IPS DF 4.7 (cell line): ENCODE results near the gene FAM98C.
A peak's percentile ranks its signal among the peaks of the same experiment; 100 is the strongest.

Experiments used
- DNase-seq: peaks from one replicate; pipeline ENCODE4 v3.0.0-alpha.2; 2013; ENCODE audit warnings: low spot score; ENCODE audit errors: extremely low read depth

Gene FAM98C

DNA sequence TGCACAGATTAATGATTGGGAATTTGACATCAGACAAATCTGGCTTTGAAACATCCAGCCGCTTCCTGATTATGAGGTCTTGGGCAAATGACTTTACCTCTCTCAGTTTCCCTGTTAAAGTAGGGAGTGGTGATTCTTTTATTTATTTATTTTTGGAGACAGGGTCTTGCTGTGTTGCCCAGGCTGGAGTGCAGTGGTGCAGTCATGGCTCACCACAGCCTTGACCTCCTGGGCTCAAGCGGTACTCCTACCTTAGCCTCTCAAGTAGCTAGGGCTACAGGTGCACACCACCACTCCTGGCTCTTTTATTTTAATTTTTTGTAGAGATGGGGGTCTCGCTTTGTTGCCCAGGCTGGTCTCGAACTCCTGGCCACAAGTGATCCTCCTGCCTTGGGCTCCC is 25.8 kb upstream of the FAM98C start:
- no peak for DNase-seq

DNA sequence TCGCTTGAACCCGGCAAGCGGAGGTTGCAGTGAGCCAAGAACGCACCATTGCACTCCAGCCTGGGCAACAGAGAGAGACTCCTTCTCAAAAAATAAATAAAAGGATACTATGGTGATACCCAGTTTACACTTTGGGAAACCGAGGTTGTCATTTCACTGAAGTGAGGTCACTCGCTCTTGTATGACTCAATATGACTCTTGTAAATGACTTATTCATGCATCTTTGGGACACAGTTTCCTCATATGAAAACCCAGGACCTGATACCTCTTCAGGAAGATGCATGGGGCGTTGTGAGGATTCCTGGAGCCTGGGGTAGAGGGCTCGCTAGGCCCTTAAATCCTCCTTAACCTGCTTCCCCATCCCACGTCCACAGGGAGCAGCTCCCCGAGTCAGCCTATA is 24.0 kb upstream of the FAM98C start:
- no peak for DNase-seq

DNA sequence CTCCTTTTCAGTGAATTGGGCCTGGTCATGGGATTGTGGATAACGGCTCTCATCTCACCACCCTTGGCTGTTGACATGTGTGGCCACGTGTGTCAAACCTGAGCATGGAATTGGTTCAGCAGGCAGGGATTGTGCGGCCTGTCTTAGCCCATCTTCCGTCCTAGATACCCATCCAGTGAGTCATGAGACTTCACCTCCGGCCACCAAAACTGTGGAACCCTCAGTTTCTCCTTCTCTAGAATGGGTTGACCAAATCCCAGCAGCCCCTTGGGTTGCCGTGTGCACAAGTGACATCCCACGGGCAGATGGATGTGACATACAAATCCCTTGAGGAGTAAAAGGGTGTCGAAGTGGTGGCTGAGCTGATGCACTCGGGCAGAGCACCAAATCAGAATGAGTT is 21.8 kb upstream of the FAM98C start:
- DNase-seq, result no peak

DNA sequence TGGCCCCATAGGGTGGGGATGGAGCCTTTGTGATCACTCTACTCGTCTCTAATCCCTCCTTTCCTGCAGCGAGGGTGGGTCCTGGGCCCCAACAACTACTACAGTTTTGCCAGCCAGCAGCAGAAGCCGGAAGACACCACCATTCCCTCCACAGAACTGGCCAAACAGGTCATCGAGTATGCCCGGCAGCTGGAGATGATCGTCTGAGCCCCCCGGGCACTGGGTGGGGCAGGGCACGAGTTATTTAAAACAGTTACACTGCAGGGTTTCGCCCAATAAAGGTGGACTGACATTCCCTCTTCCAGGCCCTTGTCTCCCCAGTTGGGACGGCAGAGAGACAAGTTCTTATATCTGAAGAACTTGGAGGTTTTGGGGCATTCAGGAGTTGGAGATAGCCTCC is 19.7 kb upstream of the FAM98C start:
- no peak for DNase-seq

DNA sequence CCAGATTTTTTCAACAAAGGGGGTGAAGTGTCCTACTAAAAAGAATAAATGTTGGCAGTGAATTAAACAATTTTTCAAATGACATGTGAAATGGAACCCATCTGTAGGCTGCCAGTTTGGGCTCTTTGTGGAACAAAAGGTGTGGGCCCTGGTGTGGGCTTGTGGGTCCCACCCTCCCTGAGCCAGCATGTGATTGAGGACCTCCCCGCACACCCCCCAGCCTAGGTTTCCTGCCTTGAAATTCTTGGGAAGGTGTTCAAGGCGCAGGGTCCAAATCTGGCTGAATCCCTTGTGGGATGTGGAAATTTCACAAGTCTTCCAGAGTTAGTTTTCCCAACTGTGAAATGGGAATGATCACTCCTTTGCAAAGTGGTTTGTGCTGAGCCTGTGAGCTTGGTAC is 19.1 kb upstream of the FAM98C start:
- no peak for DNase-seq

DNA sequence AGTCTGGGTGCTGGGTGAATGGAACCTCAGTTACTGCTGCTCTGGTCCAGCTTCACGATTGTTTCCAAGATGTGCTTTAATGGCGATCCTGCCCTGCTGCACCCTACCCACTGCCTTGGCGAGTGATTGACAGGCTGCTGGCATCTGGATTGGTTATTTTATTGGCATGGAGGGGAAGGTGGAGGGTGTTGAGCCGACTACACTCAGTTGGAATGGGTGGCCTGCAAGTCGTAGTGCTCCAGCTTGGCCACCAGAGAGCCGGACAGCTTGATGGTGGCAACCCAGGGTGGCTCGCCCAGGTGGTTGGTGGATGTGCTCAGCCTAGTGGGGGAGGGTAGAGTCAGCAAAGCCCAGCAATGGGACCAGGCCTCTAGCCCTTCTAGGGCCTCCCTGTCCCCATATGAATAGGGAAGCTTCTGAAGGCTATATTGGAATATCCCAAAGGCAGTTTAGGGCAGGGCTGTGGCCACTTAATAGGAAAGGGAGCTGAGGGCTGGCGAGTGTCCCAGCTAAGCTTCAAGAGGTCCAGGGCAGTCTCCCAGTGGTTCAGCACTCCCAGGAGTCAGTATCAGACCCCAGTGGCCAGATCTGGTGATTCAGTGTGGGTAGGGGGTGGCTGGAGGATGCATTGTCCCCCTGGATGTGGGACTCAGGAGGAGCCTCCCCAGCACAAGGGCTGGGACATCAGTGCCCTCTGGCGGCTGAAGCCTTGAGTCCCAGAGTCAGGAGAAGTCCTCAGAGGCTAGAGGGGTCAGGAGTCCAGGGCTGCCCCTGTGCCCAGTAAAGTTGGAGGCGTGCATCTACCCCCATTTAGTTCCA is 18.5 kb upstream of the FAM98C start:
- no peak for DNase-seq

DNA sequence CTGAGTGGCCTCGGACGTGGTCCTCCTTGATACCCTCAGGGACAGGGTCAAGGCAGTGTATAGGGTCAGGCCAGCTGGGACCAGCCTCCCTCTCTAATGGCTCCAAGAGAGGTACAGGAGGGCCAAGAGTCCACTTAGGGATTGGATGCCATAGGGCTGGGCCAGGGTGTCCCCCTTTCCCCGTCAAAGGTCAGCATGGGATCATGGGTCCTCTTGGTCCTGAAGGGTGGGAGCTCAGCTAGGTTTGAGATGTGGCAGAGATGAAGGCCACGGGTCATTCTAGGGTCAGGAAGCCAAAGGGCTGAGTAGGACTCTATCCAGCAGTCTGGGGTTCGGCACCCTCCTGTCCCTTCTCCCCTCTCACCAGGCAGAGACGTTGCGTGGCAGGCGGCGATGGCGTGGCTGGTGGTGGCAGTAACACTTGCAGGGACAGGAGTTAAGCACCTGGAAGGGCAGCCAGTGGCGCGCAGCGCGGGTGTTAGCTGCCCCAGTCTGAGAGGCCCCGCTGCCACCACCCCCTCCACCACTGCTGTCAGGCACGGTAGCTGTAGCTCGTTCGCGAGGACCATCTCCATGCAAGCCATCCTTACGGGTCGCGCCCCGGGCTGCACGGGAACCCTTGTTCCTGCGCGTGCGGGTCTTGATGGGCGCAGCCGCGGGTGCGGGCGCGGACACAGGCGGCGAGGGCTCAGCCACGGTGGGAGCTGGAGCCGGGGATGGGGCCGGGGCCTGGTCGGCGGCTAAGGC is 17.7 kb upstream of the FAM98C start:
- DNase-seq, result no peak

DNA sequence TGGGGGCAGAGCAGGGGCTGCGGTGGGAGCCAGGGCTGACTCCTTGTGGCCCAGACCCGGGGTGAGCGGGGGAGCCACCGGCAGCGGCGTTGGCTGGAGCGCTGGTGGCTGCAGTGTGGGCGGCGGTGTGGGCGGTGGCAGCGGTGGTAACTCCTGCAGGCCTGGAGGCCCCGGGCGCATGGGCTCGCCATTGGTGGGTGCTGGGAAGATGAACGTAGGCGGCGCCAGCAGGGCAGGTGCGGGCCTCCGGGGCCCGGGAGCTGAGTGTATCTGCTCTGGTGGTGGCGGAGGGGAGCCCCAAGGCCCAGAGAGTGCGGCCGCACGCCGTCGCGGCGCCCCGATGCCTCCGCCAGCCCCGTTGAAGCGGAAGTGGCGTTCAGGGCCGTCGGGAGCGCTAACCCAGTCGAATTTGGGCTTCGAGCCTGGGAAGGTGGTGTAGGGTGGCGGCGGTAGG is 17.1 kb upstream of the FAM98C start:
- DNase-seq, result no peak

DNA sequence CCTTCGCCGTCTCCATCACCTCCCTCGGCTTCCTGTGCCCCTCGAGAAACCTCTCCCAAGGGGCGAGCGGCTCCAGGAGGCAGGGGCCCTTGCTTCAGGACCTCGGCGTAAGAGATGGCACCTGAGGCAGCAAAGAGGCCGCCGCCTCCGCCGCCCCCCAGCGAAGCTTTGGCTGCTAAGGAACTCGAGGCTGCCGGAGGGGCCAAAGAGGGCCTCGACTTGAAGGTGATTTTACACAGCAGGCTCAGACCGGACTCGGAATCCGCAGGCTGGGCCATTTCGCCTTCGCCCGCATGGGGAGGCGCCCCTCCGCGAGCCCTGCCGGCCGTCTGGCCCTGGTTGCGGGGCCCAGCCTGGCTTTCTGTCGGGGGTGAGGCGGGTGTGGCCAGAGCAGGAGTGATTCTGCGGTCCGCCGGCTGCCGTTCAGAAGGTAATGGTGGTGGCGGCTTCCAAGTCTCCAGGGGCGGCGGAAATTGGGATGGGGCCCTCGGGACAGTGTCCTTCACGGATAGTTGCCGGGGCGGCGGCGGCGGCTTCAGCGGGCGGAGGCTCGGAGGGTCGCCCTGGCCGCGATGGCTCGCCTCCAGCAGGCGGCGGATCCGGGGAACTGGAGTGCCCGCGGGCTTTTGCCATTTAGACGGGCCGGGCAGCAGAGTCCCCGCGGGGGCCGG is 16.5 kb upstream of the FAM98C start:
- DNase-seq, result no peak

DNA sequence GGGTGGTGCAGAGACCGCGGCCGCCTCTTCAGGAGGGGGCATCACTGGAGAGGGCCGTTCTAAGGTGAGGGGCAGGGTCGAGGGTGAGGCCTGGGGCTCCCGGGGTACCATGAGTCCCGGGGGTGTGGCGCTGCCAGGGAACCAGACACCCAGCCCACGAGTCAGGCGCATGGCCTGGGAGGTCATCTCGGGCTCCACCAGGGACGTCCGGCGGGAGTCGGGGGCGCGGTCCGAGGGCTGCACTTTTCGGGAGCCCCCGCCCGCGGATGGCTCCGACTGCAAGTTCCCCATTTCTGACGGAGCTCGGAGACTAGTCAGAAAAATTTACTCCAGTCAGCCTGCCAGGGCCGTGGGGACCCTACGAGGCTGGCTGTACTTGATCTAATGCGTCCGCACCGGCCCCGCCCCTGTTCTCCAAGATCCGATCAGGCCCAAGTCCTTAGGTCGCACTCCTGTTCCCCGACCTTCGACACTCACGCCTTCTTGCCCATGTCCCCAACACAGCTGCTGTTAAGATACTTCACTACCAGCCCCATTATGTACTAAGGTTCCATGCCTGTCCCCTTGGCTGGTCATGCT is 15.8 kb upstream of the FAM98C start:
- no peak for DNase-seq

DNA sequence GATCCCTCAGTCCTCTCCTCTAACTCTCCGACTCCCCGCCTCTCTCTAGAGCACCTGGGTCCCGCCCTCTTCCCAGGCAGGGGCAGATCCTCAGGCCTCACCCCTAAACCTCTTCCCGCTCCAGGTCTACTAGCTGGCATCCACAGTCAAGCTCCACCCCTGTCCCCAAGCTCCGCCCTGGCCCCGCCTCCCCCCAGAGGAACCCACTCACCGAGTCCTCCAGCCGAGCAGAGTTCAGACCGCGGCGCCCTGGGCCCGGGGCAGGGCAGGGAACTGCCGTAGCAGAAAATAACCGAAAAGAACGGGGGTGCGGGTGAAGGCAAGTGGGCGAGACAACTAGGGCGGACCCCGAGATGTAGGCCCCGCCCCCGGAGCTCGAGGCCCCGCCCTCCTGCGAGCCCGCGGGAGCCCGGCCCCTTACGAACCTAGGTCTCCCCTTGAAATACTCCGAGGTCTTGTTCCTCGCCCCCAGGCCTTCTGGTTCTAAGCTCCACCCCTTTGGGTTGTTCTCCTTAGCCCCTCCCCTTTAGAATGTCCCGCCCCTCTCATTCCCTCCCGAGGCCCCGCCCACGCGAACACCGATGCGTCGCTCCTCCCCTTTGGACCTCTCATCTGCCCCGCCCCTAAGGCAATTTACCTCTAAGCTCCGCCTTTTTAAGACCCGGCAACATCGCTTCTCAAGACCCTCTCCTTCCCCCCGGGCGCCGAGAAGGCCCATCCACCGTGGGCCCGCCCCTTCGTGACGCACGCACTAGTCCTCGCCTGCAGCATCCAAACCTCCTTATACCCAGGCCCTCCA is 15.1 kb upstream of the FAM98C start, which contains the start of gene GGN:
GGN (minus strand) TSS at position 485 of the 799 bp plus-strand sequence. CDS start 773 bp downstream, outside the sequence.
- DNase-seq, result peak; percentile 90

DNA sequence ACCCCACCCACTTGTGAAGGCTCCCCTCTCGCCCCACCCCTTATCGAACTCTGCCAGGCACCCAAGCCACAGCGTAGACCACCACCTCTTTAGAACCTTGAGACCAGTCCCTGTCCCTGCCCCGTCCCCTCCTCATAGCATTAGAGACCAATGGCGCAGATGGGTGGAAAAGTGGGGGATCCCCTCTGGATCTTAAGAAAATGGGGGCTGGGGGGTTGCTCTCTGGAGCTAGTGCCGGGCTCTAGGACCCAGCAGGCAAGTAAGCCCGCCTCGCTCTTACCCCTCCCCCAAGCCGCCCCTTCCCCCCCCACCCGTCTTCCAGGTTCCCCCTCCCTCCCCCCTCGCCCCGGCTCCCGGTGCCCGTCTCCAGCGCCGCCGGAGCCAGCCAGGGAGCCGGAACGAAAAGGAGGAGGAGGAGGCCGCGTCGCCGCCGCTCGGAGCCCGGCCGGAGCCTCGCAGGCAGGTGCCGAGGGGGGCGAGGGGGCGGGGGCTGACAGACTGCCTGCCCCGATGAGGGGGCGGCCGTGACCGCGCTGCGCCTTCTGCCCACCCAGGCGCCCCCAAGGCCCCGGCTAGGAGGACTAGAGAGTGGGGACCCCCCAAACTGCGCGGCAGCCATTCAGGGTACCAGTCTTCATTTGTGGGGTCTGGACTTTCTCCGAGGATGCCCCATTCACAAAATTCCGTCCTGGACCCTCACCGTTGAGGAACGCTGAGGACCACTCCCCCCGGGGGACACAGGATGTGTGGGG is 14.4 kb upstream of the FAM98C start, which contains the start of gene SPRED3:
SPRED3 (plus strand) TSS at position 349 of the 752 bp plus-strand sequence. CDS start 1,606 bp downstream, outside the sequence.
- DNase-seq, result no peak

DNA sequence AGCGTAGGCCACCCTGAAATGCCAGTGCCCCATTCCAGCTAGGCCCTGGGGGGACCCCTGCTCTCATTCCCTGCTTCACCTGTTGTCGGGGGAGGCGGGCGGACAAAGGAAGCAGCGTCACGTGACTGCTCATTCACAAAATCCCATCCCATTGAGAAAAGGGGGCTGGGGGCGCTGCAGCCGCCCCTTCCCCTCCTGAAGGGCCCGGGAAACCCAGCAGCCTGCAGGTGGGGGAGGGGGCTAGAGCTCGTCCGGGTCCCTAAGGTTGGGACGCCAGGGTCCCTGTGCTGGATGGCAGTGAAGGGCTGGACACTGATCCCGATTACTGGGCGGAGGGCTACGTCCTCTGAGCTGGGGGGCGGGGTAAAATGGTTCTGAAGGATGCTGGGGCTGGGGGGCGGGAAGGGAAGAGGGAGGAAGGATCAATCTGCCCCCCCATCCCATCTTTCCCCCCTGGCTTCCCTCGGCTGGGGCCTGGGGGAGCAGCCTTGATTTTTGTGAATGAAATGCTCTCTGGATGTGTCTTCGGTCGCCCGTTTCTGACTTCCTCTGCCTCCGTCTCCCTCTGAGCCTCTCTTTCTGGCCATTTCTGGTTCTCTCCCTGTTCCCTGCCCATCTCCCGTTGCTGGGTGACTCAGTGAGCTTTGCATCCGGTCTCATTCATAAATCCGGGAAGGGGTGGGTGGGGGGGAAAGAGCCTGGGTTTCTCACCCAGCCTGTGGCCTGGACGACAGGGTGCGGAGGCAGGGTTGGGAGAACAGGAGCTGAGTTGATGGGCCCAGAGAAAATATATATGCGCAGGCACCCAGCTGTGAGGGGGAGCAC is 13.6 kb upstream of the FAM98C start:
- DNase-seq, result no peak

DNA sequence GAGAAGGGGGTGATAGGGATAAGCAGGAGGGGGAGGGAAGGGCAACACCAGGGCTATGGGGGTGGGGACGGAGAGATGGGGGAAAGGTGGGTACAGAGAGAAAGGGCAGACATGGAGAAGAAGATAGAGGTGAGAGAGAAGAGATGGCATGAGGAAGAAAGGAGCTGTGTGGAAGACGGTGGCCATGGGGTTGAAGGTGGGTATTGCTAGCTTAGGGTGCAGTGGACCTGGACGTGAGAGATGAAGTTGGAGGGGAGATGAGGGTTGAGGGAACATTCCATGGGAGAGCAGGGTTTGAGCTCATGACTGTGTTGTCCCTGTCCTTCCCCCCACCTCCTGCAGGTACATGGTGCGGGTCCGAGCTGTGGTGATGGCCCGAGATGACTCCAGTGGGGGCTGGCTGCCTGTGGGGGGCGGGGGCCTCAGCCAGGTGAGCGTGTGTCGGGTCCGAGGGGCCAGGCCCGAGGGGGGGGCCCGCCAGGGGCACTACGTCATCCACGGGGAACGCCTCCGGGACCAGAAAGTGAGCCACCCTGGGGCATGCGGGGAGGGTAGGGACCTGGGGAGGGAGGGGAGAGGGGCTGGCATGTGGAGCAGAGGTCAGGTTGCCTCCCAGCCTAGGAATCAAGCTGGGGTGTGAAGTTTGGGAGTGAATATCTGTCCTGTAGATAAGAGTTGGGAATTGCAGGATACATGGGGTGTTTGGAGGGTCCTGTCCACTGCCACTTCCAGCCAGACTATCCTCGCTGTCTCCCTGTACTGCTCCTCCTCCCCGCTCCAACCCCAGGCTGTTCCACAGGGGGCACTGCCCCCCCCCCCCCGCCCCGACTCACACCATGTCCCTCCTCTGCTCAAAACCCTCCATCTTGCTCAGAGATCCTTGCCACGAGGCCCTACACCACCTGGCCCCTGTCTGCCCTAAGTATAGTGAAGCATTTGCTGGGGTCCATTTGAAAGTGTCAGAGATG is 12.7 kb upstream of the FAM98C start:
- DNase-seq, result no peak

DNA sequence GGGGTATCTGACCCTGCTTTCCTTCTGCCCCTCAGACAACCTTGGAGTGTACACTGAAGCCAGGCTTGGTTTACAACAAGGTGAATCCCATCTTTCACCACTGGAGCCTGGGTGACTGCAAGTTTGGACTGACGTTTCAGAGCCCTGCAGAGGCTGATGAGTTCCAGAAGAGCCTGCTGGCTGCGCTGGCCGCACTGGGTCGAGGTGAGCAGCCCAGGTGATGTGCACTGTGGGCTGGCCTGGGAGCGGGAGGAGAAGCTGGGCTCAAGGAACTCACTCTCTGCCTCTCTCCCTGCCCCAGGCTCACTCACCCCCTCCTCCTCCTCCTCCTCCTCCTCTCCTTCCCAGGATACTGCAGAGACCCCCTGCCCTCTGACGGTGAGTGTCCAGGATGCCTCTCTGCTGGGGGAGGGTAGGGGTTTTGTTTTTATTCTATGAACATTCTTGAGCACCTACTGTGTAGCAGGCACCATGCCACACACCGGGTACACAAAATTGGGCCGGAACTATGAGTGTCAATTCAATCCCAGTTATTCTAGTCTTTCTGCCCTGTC is 10.9 kb upstream of the FAM98C start:
- DNase-seq, result no peak

DNA sequence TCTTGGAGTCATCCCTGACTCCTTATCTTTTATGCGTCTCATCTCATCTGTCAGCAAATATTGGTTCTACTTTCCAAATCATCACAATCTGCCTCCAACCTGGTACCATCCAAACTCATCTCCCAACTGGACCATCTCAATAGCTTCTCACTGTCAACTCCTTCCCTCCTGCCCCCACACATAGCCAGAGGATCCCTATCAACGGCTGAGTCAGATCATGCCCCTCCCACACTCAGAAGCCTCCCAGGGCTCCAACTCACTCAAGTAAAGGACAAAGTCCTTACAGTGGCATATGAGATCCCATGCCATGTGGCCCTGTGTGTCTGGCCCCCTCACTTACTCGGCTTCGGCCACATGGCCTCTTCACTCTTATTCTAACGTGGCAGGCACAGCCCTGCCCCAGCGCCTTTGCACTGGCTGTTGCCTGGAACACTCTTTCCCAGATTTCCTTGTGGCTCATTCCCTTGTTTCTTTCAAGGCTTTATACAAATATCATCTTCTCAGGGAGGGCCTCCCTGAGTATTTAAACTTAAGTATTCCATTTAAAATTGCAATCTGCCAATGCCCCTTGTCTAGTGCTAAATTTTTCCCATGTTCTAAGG is 10.1 kb upstream of the FAM98C start:
- no peak for DNase-seq

DNA sequence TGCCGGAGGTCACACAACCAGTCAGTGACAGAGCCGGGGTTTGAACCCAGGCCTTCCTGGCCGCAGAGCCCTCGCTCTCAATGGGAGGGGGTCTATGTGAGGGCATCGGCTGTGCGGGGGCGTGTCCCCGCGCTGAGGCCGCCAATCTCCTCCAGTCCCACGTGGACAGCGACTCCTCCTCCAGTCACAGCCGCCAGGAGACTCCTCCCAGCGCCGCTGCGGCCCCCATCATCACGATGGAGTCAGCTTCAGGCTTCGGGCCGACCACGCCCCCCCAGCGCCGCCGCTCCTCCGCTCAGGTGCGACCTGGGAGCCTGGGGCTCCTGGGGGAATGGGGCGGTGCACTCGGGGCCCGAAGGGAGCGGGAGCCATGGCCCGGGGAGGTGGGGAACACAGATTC is 8.4 kb upstream of the FAM98C start:
- DNase-seq, result no peak
